Hepatocyte (in vitro differentiated cells): ENCODE results near the gene CTLA4. TPM values are rescaled to one million over a fixed set of nuclear protein-coding genes. Genes with fewer than 3 reads are reported as not detected.

Source experiments
- DNase-seq: peaks from one replicate; pipeline ENCODE4 v3.0.0-alpha.2; 2016; ENCODE audit warnings: low spot score
- H2AFZ ChIP-seq: fragments of 200-600 bp; sonication (generic); 2 replicates; pipeline ENCODE4 v1.6.0; 2016; ENCODE audit warnings: antibody characterized with exemption, mild to moderate bottlenecking
- H3K27ac ChIP-seq: fragments of 200-600 bp; sonication (generic); 2 replicates; pipeline ENCODE4 v1.5.1; 2016; ENCODE audit warnings: mild to moderate bottlenecking
- H3K27me3 ChIP-seq: fragments of 200-600 bp; sonication (generic); 2 replicates; pipeline ENCODE4 v1.6.1; 2016
- H3K36me3 ChIP-seq: fragments of 200-600 bp; sonication (generic); replicated peaks from 2 replicates; pipeline ENCODE4 v1.5.1; 2016; ENCODE audit warnings: low read depth; ENCODE audit not compliant: insufficient read depth
- H3K4me1 ChIP-seq: fragments of 200-600 bp; sonication (generic); 2 replicates; pipeline ENCODE4 v1.5.1; 2016; ENCODE audit warnings: mild to moderate bottlenecking, moderate library complexity; ENCODE audit not compliant: insufficient read depth
- H3K4me2 ChIP-seq: fragments of 200-600 bp; sonication (generic); 2 replicates; pipeline ENCODE4 v1.6.0; 2016
- H3K4me3 ChIP-seq: fragments of 200-600 bp; sonication (generic); 2 replicates; pipeline ENCODE4 v1.5.1; 2016; ENCODE audit warnings: mild to moderate bottlenecking
- H3K79me2 ChIP-seq: fragments of 200-600 bp; sonication (generic); 2 replicates; pipeline ENCODE4 v1.6.0; 2017; ENCODE audit warnings: mild to moderate bottlenecking
- H3K9me2 ChIP-seq: fragments of 200-600 bp; sonication (generic); replicated peaks from 2 replicates; pipeline ENCODE4 v1.6.0; 2017; ENCODE audit warnings: mild to moderate bottlenecking; ENCODE audit not compliant: insufficient read depth
- H3K9me3 ChIP-seq: fragments of 200-600 bp; sonication (generic); 2 replicates; pipeline ENCODE4 v1.5.1; 2016; ENCODE audit warnings: low read depth, mild to moderate bottlenecking
- H4K20me1 ChIP-seq: fragments of 200-600 bp; sonication (generic); 2 replicates; pipeline ENCODE4 v1.6.0; 2016; ENCODE audit warnings: mild to moderate bottlenecking; ENCODE audit not compliant: insufficient read depth, poor library complexity, severe bottlenecking
- CTCF ChIP-seq: fragments of 200-600 bp; sonication (generic); IDR thresholded peaks from 2 replicates; pipeline ENCODE4 v1.5.1; 2016; ENCODE audit warnings: antibody characterized with exemption, mild to moderate bottlenecking; ENCODE audit not compliant: poor library complexity
- EZH2 ChIP-seq: fragments of 200-600 bp; sonication (generic); IDR thresholded peaks from 2 replicates; pipeline ENCODE4 v1.6.1; 2016; ENCODE audit warnings: antibody characterized with exemption, mild to moderate bottlenecking, borderline replicate concordance
- EZH2phosphoT487 ChIP-seq: fragments of 200-600 bp; sonication (generic); IDR thresholded peaks from one replicate; pipeline ENCODE4 v1.6.1; 2018; ENCODE audit warnings: antibody characterized with exemption, mild to moderate bottlenecking, low read depth, moderate library complexity; ENCODE audit not compliant: unreplicated experiment, severe bottlenecking
- WGBS: methylation state at CpG from one replicate; pipeline ENCODE4 v1.1.6; 2016; ENCODE audit warnings: low lambda C conversion rate; ENCODE audit errors: missing lambda C conversion rate; 5-methylcytosine and 5-hydroxymethylcytosine counted together
- polyA plus RNA-seq: library from polyadenylated mRNA; unstranded; fragments of >200 nt; fragmentation: Nextera tagmentation; extraction: Ambion mirVana; gene quantifications from 2 replicates; pipeline ENCODE4 v1.2.1, GENCODE V29; 2016
- total RNA-seq: library from RNA; depleted of rRNA; stranded (reverse); fragments of >200 nt; gene quantifications from 2 replicates; pipeline ENCODE4 v1.2.3, GENCODE V29; 2014

Gene CTLA4
- total and polyA plus RNA-seq, 2 experiments from 2014 or later = not detected

- Histone ChIP-seq H3K4me1 (no peaks in the 10 kb centered on the region), H3K36me3 (no peaks in the 10 kb centered on the region), H3K9me2 (no peaks in the 10 kb centered on the region), H2AFZ (no peak overlapping the region), H3K79me2 (no peaks in the 10 kb centered on the region), H3K9me3 (peaks cover 5% of the 10 kb centered on the region), H3K4me3 (no peak overlapping the region), H4K20me1 (no peaks in the 10 kb centered on the region), H3K27me3 (no peaks in the 10 kb centered on the region), H3K4me2 (no peak overlapping the region), H3K27ac (peak overlapping the region; percentile 7)
- 39% methylated on average over 2 of the region's 2 CpGs for WGBS
- peak; percentile 17 for DNase-seq
- TF ChIP-seq CTCF = no peak
- no peak for TF ChIP-seq EZH2
- TF ChIP-seq EZH2phosphoT487 = peak; percentile 64
Measured at GRCh38 chr2:203900253-203900652, 32.7 kb downstream of the CTLA4 start.

- no peak for TF ChIP-seq EZH2phosphoT487
- TF ChIP-seq CTCF = no peak
- TF ChIP-seq EZH2 = no peak
- Histone ChIP-seq H3K27ac (no peak overlapping the region), H2AFZ (no peak overlapping the region), H3K4me3 (no peak overlapping the region), H3K36me3 (no peaks in the 10 kb centered on the region), H3K27me3 (no peaks in the 10 kb centered on the region), H3K4me2 (no peak overlapping the region), H4K20me1 (no peaks in the 10 kb centered on the region), H3K9me3 (peaks cover 5% of the 10 kb centered on the region), H3K4me1 (peaks cover 4% of the 10 kb centered on the region), H3K9me2 (no peaks in the 10 kb centered on the region), H3K79me2 (no peaks in the 10 kb centered on the region)
- DNase-seq = no peak
- 97% methylated on average over 4 of the region's 4 CpGs for WGBS
Measured at GRCh38 chr2:203904022-203904421, 36.5 kb downstream of the CTLA4 start.

- H3K9me2 ChIP-seq = no peaks in the 10 kb centered on the region
- no peak overlapping the region for H3K4me3 ChIP-seq
- no peak overlapping the region for H3K27ac ChIP-seq
- no peak for TF ChIP-seq CTCF
- TF ChIP-seq EZH2phosphoT487 = no peak
- TF ChIP-seq EZH2 = no peak
- no peak for DNase-seq
- peaks cover 5% of the 10 kb centered on the region for H3K9me3 ChIP-seq
- H3K36me3 ChIP-seq = no peaks in the 10 kb centered on the region
- H2AFZ ChIP-seq = no peak overlapping the region
- H3K27me3 ChIP-seq = no peaks in the 10 kb centered on the region
- H3K4me2 ChIP-seq = no peak overlapping the region
- no peaks in the 10 kb centered on the region for H3K79me2 ChIP-seq
- H3K4me1 ChIP-seq = peaks cover 9% of the 10 kb centered on the region
- no peaks in the 10 kb centered on the region for H4K20me1 ChIP-seq
Measured at GRCh38 chr2:203905656-203906055, 38.1 kb downstream of the CTLA4 start.
